ENCODE measurements around the gene LRRC74B. TPM values are rescaled to one million over a fixed set of nuclear protein-coding genes. Genes with fewer than 3 reads are reported as not detected.

The LRRC74B gene
- total RNA-seq, result not detected

GRCh38 chr22:21045585-21046294, at the start of gene LRRC74B:
TSS of gene LRRC74B (plus strand) at chr22:21045946. CDS start at chr22:21045987, 41 bp downstream.

DNA sequence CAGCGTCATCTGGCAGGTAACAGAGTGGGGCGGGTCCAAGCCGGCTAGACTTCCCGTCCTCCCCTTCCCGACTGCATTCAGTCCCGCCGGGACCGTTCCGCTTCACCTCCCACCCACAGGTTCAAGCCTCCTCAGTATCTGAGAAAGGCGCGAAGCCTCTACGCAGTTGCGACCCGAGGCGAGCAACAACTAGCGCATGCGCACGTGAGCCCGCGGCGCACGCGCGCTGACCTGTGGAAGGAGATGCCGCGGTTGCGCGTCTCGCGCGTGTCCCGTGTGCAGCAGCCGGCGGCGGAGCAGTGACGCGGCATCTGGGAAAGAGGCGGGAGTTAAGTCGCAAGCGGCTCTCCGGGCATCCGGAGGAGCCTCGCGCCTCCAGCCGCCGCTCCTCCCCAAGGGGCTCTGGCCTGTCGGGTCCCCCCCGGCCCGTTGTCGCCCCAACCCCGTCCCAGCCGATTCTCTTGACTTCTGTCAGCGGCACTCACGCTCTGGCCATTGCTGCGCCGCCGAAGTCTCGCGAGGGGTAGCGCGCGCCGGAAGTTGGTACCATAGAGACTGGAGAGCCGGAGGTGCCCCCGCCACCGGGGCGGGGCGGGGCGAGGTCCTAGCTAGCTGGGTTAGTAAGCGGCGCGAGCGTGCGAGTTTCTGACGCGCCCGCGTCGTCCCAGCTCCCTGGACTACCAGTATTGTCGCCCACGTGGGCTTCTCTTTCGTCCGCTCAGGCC, 44.0 kb upstream of the LRRC74B start, which contains the start of gene THAP7:
TSS of gene THAP7 (minus strand) at position 518 of the 725 bp plus-strand sequence. CDS start at position 311, 207 bp downstream.

GRCh38 chr22:21014726-21015465, 30.9 kb upstream of the LRRC74B start, which contains the start of gene P2RX6:
TSS of gene P2RX6 (plus strand) at chr22:21015165. CDS start at chr22:21015175, 10 bp downstream.

DNA sequence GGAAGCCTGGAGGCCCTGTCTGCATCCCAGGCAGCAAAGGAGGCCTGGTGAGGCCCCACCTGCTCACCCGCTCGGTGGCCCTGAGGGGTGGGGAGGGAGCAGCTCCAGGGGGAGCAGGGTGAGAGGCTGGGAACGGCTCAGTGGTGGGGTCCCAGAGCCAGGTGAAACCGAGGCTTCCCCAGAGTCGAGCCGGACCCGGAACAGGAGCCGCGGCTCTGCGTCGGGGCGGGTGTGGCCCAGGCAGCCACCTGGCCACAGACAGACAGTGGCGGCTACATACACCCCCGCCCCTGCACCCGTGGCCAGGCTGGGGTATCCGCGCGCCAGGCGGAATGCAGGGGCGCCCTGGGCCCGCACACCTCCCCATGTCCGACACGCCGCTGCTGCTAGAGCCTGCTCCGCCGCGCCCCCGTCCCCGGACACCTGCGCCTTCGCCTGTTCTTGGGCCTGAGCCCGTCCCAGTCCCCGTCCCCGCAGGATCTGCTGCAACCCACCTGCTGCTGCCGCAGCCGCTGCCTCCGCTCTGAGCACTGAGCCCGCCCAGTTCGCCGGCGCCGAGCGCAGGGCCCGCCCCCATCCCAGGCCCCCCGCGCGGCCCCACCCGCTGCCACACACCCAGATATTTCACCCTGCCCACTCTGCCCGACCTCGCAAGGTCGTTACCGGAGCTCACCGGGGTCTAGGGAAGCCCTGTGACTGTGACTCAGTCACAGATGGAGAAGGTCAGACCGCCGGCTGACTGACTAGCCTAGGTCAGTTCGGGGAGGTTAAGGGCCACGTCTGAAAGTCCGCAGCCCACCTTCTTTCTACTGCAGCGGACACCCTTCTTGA, 13.5 kb upstream of the LRRC74B start, which contains the start of gene SLC7A4:
TSS of gene SLC7A4 (minus strand) at position 525 of the 831 bp plus-strand sequence. CDS start 749 bp downstream, outside the sequence.

Small RNAs within 50 kb of the gene (microRNA-seq; reads per million reads assigned to microRNA genes)
- gene MIR649 (ENCODE audit: borderline microRNAs expressed, borderline replicate concordance), result not detected

Other genes with a start within 250 kb of the LRRC74B start
- 100 to 1,000 TPM; 114 to 119 TPM for gene PI4KA, start 187.1 kb upstream of the LRRC74B start, total RNA-seq
- 10 to 100 TPM; 30.9 to 32.2 TPM for gene SNAP29, start 186.9 kb upstream of the LRRC74B start, total RNA-seq
- 10 to 100 TPM; 73.0 to 76.3 TPM for gene CRKL, start 128.5 kb upstream of the LRRC74B start, total RNA-seq
- gene AIFM3, start 78.7 kb upstream of the LRRC74B start, total RNA-seq, result not detected
- gene LZTR1, start 63.6 kb upstream of the LRRC74B start, total RNA-seq, result 10 to 100 TPM; 67.8 to 69.7 TPM
- 10 to 100 TPM; 24.5 to 26.1 TPM for gene THAP7, start 43.8 kb upstream of the LRRC74B start, total RNA-seq
- gene P2RX6, start 30.8 kb upstream of the LRRC74B start, total RNA-seq, result under 1 TPM; 0.48 to 0.67 TPM
- gene SLC7A4, start 13.4 kb upstream of the LRRC74B start, total RNA-seq, result not detected

All from activated naive CD4-positive, alpha-beta T cell treated with anti-CD3 and anti-CD28 coated beads, Interleukin-2, amount 10 ng/mL, durations not matched to agents 5 hours and 36 hours (primary cell).